ENCODE data around the gene TATDN3. TPM values are rescaled to one million over a fixed set of nuclear protein-coding genes. Genes with fewer than 3 reads are reported as not detected.

Gene TATDN3
- polyA plus RNA-seq, 1 of the 3 experiments (the other 2 are of a cell fraction) = 5.2 TPM

- CTCF ChIA-PET = interaction anchor here (0.8 to 3.0 kb wide), 3 partner anchors 11 to 224 kb away, joined by 3 to 11 read pairs (median 6); no protein-coding TSS in a partner anchor
- no peaks in the 10 kb centered on the region for H3K27me3 ChIP-seq (ENCODE audit: insufficient read depth)
- no peak overlapping the region for H3K4me3 ChIP-seq (ENCODE audit: low read depth in 2 of 2, low read length in 1 of 2)
- H3K79me2 ChIP-seq (ENCODE audit: insufficient read depth) = peaks cover 31% of the 10 kb centered on the region
- no peak for TF ChIP-seq REST (IDR thresholded peaks at IDR 0.05; ENCODE audit: low read depth, low read length)
- TF ChIP-seq MXI1 (IDR thresholded peaks at IDR 0.05; ENCODE audit: low read depth, low read length) = no peak
- TF ChIP-seq RAD21 (IDR thresholded peaks at IDR 0.05; ENCODE audit: low read length) = no peak
- no peak for TF ChIP-seq CHD2 (IDR thresholded peaks at IDR 0.05; ENCODE audit: low read length, partially characterized antibody)
- TF ChIP-seq FOXM1 (IDR thresholded peaks at IDR 0.05; ENCODE audit: low read depth) = no peak
- no peaks in the 10 kb centered on the region for H3K4me1 ChIP-seq (ENCODE audit: control insufficient read depth in 1 of 2, insufficient read depth in 2 of 2, low read depth in 1 of 2, low read length in 1 of 2)
- H4K20me1 ChIP-seq (ENCODE audit: insufficient read depth) = no peaks in the 10 kb centered on the region
- no peak overlapping the region for H3K9ac ChIP-seq
- H3K9me3 ChIP-seq = peaks cover 11% of the 10 kb centered on the region
- POLR2A ChIA-PET = no interaction called here
- H3K4me2 ChIP-seq = no peak overlapping the region
- H3K36me3 ChIP-seq (replicated peaks in 1 of 2; ENCODE audit: control insufficient read depth in 1 of 2, insufficient read depth in 2 of 2, low read length in 1 of 2) = peaks cover 0 to 31% of the 10 kb centered on the region in 2 experiments
- H3K27ac ChIP-seq (ENCODE audit: low read depth in 2 of 2, low read length in 1 of 2) = no peak overlapping the region
- H3K9me2 ChIP-seq = no peaks in the 10 kb centered on the region
- no peak for DNase-seq
- H3F3A ChIP-seq (replicated peaks; ENCODE audit: insufficient read depth) = no peaks in the 10 kb centered on the region
- H2AFZ ChIP-seq (ENCODE audit: low read depth) = no peak overlapping the region
These were observed 20.4 kb upstream of the TATDN3 start for GRCh38 chr1:212771341-212771740.

GRCh38 chr1:212773011-212773410 is 18.7 kb upstream of the TATDN3 start:
- Histone ChIP-seq H3K9me3 (peaks cover 11% of the 10 kb centered on the region), H3K79me2 (ENCODE audit: insufficient read depth) (peaks cover 19% of the 10 kb centered on the region), H3F3A (replicated peaks; ENCODE audit: insufficient read depth) (no peaks in the 10 kb centered on the region), H3K27ac (ENCODE audit: low read depth in 2 of 2, low read length in 1 of 2) (no peak overlapping the region), H4K20me1 (ENCODE audit: insufficient read depth) (no peaks in the 10 kb centered on the region), H3K4me1 (ENCODE audit: control insufficient read depth in 1 of 2, insufficient read depth in 2 of 2, low read depth in 1 of 2, low read length in 1 of 2) (no peaks in the 10 kb centered on the region), H3K9ac (no peak overlapping the region), H2AFZ (ENCODE audit: low read depth) (no peak overlapping the region), H3K27me3 (ENCODE audit: insufficient read depth) (no peaks in the 10 kb centered on the region), H3K9me2 (no peaks in the 10 kb centered on the region), H3K4me3 (ENCODE audit: low read depth in 2 of 2, low read length in 1 of 2) (no peak overlapping the region), H3K4me2 (no peak overlapping the region), H3K36me3 (replicated peaks in 1 of 2; ENCODE audit: control insufficient read depth in 1 of 2, insufficient read depth in 2 of 2, low read length in 1 of 2) (peaks cover 0 to 30% of the 10 kb centered on the region in 2 experiments)
- TF ChIP-seq RXRA (IDR thresholded peaks at IDR 0.05; ENCODE audit: borderline replicate concordance, low read depth) = no peak
- no peak for TF ChIP-seq MAX (IDR thresholded peaks at IDR 0.05; ENCODE audit: low read depth)
- TF ChIP-seq FOXM1 (IDR thresholded peaks at IDR 0.05; ENCODE audit: low read depth) = no peak
- no peak for TF ChIP-seq CHD2 (IDR thresholded peaks at IDR 0.05; ENCODE audit: low read length, partially characterized antibody)
- TF ChIP-seq TAF1 (IDR thresholded peaks at IDR 0.05; ENCODE audit: borderline replicate concordance, low read depth, low read length) = no peak
- DNase-seq = no peak
- 97% methylated on average over 2 of the region's 2 CpGs for WGBS (ENCODE audit: low lambda C conversion rate)
- ChIA-PET POLR2A (no interaction called here), CTCF (interaction anchor here (0.8 to 2.1 kb wide), 4 partner anchors 8 to 295 kb away, joined by 3 to 10 read pairs (median 10); no protein-coding TSS in a partner anchor)
